Hepatocyte (in vitro differentiated cells): ENCODE results near the gene DENND5A. TPM values are rescaled to one million over a fixed set of nuclear protein-coding genes. Genes with fewer than 3 reads are reported as not detected.
"Not testable (repeated sequence)": the region's sequence is repeated elsewhere in the genome, so short reads cannot be mapped to it uniquely, and the experiment has no call there.

Experiments
- DNase-seq: peaks from one replicate; pipeline ENCODE4 v3.0.0-alpha.2; 2016; ENCODE audit warnings: low spot score
- H2AFZ ChIP-seq: fragments of 200-600 bp; sonication (generic); 2 replicates; pipeline ENCODE4 v1.6.0; 2016; ENCODE audit warnings: antibody characterized with exemption, mild to moderate bottlenecking
- H3K27ac ChIP-seq: fragments of 200-600 bp; sonication (generic); 2 replicates; pipeline ENCODE4 v1.5.1; 2016; ENCODE audit warnings: mild to moderate bottlenecking
- H3K27me3 ChIP-seq: fragments of 200-600 bp; sonication (generic); 2 replicates; pipeline ENCODE4 v1.6.1; 2016
- H3K36me3 ChIP-seq: fragments of 200-600 bp; sonication (generic); replicated peaks from 2 replicates; pipeline ENCODE4 v1.5.1; 2016; ENCODE audit warnings: low read depth; ENCODE audit not compliant: insufficient read depth
- H3K4me1 ChIP-seq: fragments of 200-600 bp; sonication (generic); 2 replicates; pipeline ENCODE4 v1.5.1; 2016; ENCODE audit warnings: mild to moderate bottlenecking, moderate library complexity; ENCODE audit not compliant: insufficient read depth
- H3K4me2 ChIP-seq: fragments of 200-600 bp; sonication (generic); 2 replicates; pipeline ENCODE4 v1.6.0; 2016
- H3K4me3 ChIP-seq: fragments of 200-600 bp; sonication (generic); 2 replicates; pipeline ENCODE4 v1.5.1; 2016; ENCODE audit warnings: mild to moderate bottlenecking
- H3K79me2 ChIP-seq: fragments of 200-600 bp; sonication (generic); 2 replicates; pipeline ENCODE4 v1.6.0; 2017; ENCODE audit warnings: mild to moderate bottlenecking
- H3K9me2 ChIP-seq: fragments of 200-600 bp; sonication (generic); replicated peaks from 2 replicates; pipeline ENCODE4 v1.6.0; 2017; ENCODE audit warnings: mild to moderate bottlenecking; ENCODE audit not compliant: insufficient read depth
- H3K9me3 ChIP-seq: fragments of 200-600 bp; sonication (generic); 2 replicates; pipeline ENCODE4 v1.5.1; 2016; ENCODE audit warnings: low read depth, mild to moderate bottlenecking
- H4K20me1 ChIP-seq: fragments of 200-600 bp; sonication (generic); 2 replicates; pipeline ENCODE4 v1.6.0; 2016; ENCODE audit warnings: mild to moderate bottlenecking; ENCODE audit not compliant: insufficient read depth, poor library complexity, severe bottlenecking
- CTCF ChIP-seq: fragments of 200-600 bp; sonication (generic); IDR thresholded peaks from 2 replicates; pipeline ENCODE4 v1.5.1; 2016; ENCODE audit warnings: antibody characterized with exemption, mild to moderate bottlenecking; ENCODE audit not compliant: poor library complexity
- EZH2 ChIP-seq: fragments of 200-600 bp; sonication (generic); IDR thresholded peaks from 2 replicates; pipeline ENCODE4 v1.6.1; 2016; ENCODE audit warnings: antibody characterized with exemption, mild to moderate bottlenecking, borderline replicate concordance
- EZH2phosphoT487 ChIP-seq: fragments of 200-600 bp; sonication (generic); IDR thresholded peaks from one replicate; pipeline ENCODE4 v1.6.1; 2018; ENCODE audit warnings: antibody characterized with exemption, mild to moderate bottlenecking, low read depth, moderate library complexity; ENCODE audit not compliant: unreplicated experiment, severe bottlenecking
- WGBS: methylation state at CpG from one replicate; pipeline ENCODE4 v1.1.6; 2016; ENCODE audit warnings: low lambda C conversion rate; ENCODE audit errors: missing lambda C conversion rate; 5-methylcytosine and 5-hydroxymethylcytosine counted together
- polyA plus RNA-seq: library from polyadenylated mRNA; unstranded; fragments of >200 nt; fragmentation: Nextera tagmentation; extraction: Ambion mirVana; gene quantifications from 2 replicates; pipeline ENCODE4 v1.2.1, GENCODE V29; 2016
- total RNA-seq: library from RNA; depleted of rRNA; stranded (reverse); fragments of >200 nt; gene quantifications from 2 replicates; pipeline ENCODE4 v1.2.3, GENCODE V29; 2014

The DENND5A gene
- total and polyA plus RNA-seq, 2 experiments from 2014 or later, result 29.7 to 56.4 TPM

GRCh38 chr11:9259981-9260837, 4.9 kb downstream of the DENND5A start:
- TF ChIP-seq EZH2phosphoT487 (no peak), CTCF (no peak), EZH2 (no peak)
- H3K79me2 ChIP-seq, result peaks cover 87% of the 10 kb centered on the region
- peaks cover 51% of the 10 kb centered on the region for H4K20me1 ChIP-seq
- no peaks in the 10 kb centered on the region for H3K9me2 ChIP-seq
- H3K4me1 ChIP-seq, result peaks cover 7% of the 10 kb centered on the region
- H3K4me3 ChIP-seq, result no peak overlapping the region
- no peak overlapping the region for H3K27ac ChIP-seq
- 93% methylated on average over 4 of the region's 4 CpGs for WGBS
- H3K27me3 ChIP-seq, result no peaks in the 10 kb centered on the region
- H3K36me3 ChIP-seq, result no peaks in the 10 kb centered on the region
- no peak overlapping the region for H3K4me2 ChIP-seq
- H2AFZ ChIP-seq, result no peak overlapping the region
- no peaks in the 10 kb centered on the region for H3K9me3 ChIP-seq
- no peak for DNase-seq

DNA sequence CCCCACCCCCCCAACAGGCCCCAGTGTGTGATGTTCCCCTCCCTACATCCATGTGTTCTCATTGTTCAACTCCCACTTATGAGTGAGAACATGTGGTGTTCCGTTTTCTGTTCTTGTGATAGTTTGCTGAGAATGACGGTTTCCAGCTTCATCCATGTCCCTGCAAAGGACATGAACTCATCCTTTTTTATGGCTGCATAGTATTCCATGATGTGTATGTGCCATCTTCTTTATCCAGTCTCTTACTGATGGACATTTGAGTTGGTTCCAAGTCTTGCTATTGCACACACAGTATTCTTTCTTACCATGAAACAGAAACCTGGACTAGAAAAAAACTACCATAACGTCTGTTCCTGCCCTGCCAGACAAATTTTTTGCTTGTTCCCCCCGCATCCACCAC, 6.9 kb downstream of the DENND5A start:
- H3K4me2 ChIP-seq, DNase-seq, H3K4me1 ChIP-seq, H3K4me3 ChIP-seq, H3K27me3 ChIP-seq, H2AFZ ChIP-seq, H3K9me2 ChIP-seq, H3K9me3 ChIP-seq, H3K27ac ChIP-seq, H3K36me3 ChIP-seq: not testable (repeated sequence)
- Histone ChIP-seq H4K20me1 (peaks cover 61% of the 10 kb centered on the region), H3K79me2 (peaks cover 100% of the 10 kb centered on the region)
- 99% methylated on average over 4 of the region's 4 CpGs for WGBS

DNA sequence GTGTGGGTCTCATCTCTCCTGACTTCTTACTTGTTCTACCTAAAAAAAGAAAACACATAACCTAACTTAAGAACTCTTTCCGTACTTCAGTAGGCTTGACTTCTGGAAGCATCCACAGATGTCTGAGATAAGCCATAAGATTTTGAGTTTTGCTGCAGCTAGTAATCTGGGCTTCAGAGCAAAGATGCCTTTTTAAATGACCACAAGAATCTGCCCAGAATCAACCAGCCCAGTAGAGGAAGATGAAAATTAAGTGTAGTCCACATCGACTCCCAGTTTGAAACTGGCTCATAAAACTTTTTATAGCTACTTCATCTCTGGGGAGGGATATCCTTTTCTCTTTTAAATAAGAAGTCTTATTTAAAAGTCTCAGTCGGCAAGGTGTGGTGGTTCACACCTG, 10.7 kb downstream of the DENND5A start:
- H4K20me1 ChIP-seq, result peaks cover 43% of the 10 kb centered on the region
- no peaks in the 10 kb centered on the region for H3K27me3 ChIP-seq
- H3K9me2 ChIP-seq, result no peaks in the 10 kb centered on the region
- H3K36me3 ChIP-seq, result no peaks in the 10 kb centered on the region
- 78% methylated on average over 3 of the region's 3 CpGs for WGBS
- H2AFZ ChIP-seq, result no peak overlapping the region
- no peaks in the 10 kb centered on the region for H3K4me1 ChIP-seq
- no peak overlapping the region for H3K4me2 ChIP-seq
- no peak overlapping the region for H3K27ac ChIP-seq
- H3K4me3 ChIP-seq, result no peak overlapping the region
- no peaks in the 10 kb centered on the region for H3K9me3 ChIP-seq
- TF ChIP-seq CTCF (no peak), EZH2phosphoT487 (no peak), EZH2 (no peak)
- DNase-seq, result no peak
- H3K79me2 ChIP-seq, result peaks cover 100% of the 10 kb centered on the region

- TF ChIP-seq CTCF (no peak), EZH2phosphoT487 (no peak), EZH2 (no peak)
- no peaks in the 10 kb centered on the region for H3K36me3 ChIP-seq
- DNase-seq, result no peak
- peaks cover 100% of the 10 kb centered on the region for H3K79me2 ChIP-seq
- H2AFZ ChIP-seq, result no peak overlapping the region
- H3K9me2 ChIP-seq, result no peaks in the 10 kb centered on the region
- no peaks in the 10 kb centered on the region for H3K27me3 ChIP-seq
- no peak overlapping the region for H3K27ac ChIP-seq
- peaks cover 37% of the 10 kb centered on the region for H4K20me1 ChIP-seq
- H3K4me2 ChIP-seq, result no peak overlapping the region
- no peak overlapping the region for H3K4me3 ChIP-seq
- H3K4me1 ChIP-seq, result no peaks in the 10 kb centered on the region
- WGBS, result 79% methylated on average over 3 of the region's 3 CpGs
- no peaks in the 10 kb centered on the region for H3K9me3 ChIP-seq
These were observed 12.1 kb downstream of the DENND5A start for GRCh38 chr11:9253086-9253485.
